HG02981 (cell line): ENCODE results near the gene TAB2.

Experiments
- ATAC-seq: cut with Tn5 transposase; IDR thresholded peaks from one replicate; pipeline ENCODE4 v1.9.1; 2021; ENCODE audit warnings: mild to moderate bottlenecking, moderate library complexity; ENCODE audit not compliant: unreplicated experiment

TAB2 gene, protein sequence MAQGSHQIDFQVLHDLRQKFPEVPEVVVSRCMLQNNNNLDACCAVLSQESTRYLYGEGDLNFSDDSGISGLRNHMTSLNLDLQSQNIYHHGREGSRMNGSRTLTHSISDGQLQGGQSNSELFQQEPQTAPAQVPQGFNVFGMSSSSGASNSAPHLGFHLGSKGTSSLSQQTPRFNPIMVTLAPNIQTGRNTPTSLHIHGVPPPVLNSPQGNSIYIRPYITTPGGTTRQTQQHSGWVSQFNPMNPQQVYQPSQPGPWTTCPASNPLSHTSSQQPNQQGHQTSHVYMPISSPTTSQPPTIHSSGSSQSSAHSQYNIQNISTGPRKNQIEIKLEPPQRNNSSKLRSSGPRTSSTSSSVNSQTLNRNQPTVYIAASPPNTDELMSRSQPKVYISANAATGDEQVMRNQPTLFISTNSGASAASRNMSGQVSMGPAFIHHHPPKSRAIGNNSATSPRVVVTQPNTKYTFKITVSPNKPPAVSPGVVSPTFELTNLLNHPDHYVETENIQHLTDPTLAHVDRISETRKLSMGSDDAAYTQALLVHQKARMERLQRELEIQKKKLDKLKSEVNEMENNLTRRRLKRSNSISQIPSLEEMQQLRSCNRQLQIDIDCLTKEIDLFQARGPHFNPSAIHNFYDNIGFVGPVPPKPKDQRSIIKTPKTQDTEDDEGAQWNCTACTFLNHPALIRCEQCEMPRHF

GRCh38 chr6:149317644-149318571, at the start of gene TAB2:
Gene TAB2 (plus strand): TSS chr6:149317712. CDS start chr6:149369998, 52,286 bp downstream.
- ATAC-seq, result peak; percentile 17

DNA sequence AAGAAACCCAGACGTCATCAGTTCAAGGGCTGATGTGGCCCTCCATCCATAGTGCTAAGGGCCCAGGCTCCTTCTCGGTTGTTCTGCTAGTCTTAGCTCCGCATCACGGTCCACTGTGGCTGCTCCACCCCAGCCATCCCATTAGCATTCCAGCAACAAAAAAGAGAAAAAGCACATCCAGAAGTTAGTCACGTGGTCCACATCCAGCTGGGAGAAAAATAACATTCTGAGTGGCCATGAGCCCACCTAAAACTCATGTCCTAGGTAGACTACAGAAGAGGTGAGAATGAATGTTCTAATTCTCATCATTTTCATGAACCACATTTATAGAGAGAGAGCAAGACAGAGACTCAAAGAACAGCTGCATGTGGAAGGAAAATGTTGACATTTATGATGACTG, 49.4 kb upstream of the TAB2 start:
- no peak for ATAC-seq

GRCh38 chr6:149268768-149269167, 48.7 kb upstream of the TAB2 start:
- no peak for ATAC-seq

DNA sequence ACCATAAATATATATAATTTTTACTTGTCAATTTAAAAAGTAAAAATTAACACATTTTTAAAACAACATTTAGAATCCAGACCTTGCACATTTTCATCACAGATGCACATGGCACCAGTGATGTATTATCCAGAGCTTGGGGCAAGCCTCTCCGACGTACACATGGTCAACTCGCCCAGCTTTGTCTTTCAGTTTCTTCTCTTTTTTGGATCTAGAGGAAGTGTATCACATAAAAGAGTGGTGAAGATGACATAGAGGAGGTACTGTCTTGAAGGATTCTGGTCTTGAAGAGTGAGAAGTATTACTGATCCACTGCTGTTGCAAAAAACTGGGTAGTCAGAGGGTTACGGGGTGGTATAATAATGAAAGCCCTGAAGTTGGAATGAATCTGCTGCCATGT, 46.9 kb upstream of the TAB2 start:
- ATAC-seq, result no peak

DNA sequence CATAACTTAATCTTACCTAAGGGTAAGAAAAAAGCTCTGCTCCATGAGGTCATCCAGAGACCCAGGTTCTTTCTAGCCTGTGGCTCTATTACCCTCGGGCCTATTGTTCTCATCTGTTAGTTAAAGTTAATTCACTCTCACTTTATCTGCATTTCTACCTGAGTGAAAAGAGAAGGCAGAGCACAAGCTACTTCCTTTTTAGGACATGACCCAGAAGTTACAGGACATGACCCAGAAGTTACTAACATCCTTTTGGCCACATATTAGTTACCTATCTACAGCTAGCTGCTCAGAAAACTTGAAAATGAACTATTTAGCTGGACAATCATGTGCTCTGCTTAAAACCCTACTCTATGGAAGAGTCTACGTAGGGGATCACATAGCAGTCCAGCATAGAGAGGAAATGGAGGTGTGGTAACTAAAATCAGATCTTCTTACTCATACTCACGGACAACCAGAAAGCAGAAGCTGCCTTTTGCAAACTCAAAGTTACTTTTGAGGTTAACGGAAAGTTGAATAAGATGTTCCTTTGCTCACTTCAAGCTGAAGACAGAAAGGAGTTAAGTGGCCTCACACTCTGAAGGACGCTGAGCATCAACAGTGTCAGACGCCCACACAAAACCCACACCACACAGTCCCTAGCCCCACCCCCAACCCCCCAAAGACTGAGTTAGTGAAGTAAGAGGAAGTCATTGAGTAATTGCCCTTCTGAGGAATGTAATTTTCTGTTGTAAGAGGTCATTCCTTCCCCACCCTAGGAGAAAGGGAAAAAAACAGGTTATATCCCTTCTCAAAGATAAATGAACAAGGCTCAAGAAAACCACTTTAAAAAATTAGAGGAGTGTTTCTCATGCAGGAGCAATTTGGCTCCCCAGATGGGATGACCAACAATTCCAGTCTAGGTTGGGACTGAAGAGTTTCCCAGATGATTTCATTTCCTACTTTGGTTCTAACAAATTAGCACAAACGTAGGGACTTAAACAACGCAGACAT, 45.9 kb upstream of the TAB2 start:
- ATAC-seq, result peak; percentile 48

- ATAC-seq, result no peak
Measured at GRCh38 chr6:149273318-149273717, 44.2 kb upstream of the TAB2 start.

DNA sequence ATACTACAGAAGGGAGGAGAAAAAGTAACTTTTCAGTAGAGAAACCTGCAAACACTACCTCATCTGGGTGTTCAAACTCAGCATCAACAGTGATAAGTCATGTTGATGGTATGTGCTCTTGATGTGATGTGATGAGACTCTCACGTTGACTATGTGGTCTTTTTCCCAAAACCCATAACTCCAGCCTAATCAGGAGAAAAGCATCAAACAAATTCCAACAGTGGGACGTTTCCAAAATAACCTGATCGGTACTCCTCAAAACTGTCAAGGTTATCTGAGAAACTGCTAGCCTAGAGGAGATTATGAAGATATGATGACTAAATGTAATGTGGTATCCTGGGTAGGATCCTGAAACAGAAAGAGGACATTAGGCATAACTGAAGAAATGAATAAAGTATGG, 41.9 kb upstream of the TAB2 start:
- no peak for ATAC-seq

DNA sequence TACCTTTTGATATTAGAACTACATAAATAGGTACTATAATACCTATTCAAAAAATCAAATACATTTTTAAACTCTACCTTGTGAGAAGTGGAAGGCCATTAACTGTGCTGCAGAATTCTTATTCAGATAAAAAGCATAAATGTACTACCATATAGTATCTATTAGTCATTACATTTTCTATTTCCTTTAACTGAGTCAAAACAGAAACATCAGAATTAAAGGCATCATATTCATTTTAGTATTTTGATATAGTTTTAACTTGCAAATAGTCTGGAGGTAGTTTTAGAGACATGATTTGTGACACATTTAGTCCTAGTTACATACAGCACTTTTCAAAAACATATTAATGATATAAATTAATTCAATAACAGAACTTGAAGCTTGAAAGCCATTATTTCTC, 39.9 kb upstream of the TAB2 start:
- no peak for ATAC-seq

DNA sequence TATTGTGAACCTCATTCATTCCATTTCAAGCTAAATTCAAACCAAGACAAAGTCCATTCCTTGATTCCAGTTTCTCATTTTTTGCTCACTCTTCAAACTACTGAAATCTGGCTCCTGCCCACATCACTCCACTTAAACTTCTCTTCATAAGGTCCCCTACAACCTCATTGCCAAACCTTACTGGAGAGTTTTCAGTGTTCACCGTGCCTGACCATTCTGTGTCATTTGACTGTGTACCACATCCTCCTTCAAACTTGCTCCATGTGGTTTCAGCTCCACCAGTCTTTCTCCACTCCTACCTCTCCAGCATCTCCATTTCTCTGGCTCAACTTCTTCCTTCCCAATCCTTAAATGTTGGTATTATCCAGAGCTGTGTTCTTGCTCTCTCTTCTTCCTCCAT, 38.5 kb upstream of the TAB2 start:
- no peak for ATAC-seq

DNA sequence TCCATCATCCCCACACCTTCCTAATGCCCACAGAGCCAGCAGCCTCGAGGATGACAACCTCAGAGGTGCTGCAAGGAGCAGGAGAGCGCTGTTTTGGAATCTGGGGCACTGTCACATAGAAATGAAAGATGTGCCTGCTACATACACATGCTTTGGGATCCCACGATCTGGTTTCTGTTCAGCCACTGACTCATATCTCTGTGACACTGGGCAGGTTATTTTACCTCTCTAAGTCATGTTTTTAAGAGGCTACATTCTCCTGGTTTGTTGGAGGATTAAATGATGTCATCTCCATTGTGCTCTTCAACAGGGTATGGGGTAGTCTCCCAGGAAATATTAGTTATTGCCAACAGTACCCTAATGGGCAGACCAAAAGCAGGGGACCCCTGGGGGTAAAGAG, 32.6 kb upstream of the TAB2 start:
- no peak for ATAC-seq

DNA sequence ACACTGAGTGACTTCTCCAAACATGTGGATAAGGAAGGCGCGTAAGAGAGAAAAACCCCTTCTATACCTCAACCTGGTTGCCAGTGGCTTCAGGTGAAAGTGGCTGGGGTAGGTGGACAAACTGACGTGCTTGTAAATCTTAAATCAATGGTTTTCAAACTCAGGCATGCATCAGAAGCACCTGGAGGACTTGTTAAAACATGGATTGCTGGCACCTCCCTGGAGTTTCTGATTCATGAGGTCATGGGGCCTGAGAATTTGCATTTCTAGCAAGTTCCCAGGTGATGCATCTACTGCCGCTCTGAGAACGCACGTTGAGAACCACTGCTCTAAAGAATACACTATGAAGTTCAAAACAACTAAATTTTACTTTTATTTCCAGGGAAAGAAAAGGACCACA, 31.9 kb upstream of the TAB2 start:
- no peak for ATAC-seq

GRCh38 chr6:149286905-149287304, 30.6 kb upstream of the TAB2 start:
- no peak for ATAC-seq

DNA sequence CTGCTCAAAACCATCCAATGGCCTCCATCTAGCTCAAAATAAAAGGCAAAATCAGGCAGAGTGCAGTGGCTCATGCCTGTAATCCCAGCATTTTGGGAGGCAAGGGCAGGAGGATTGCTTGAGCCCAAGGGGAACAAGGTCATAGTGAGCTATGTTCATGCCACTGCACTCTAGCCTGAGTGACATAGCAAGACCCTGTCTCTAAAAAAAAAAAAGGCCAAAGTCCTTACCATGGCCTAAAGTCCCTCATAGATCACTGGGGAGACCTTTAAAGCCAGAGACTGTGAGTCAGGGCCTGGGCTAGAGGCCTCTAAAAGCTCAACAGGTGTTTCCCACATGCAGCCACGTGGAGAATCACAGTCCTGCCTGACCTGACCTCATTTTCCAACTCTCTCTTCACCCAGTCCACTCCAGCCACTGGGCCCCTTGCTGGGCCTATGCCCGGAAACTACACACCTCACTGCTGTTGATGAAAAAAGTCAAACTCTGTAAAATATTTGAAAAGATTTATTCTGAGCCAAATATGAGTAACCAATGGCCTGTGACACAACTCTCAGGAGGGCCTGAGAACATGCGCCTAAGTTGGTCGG, 28.2 kb upstream of the TAB2 start:
- no peak for ATAC-seq

DNA sequence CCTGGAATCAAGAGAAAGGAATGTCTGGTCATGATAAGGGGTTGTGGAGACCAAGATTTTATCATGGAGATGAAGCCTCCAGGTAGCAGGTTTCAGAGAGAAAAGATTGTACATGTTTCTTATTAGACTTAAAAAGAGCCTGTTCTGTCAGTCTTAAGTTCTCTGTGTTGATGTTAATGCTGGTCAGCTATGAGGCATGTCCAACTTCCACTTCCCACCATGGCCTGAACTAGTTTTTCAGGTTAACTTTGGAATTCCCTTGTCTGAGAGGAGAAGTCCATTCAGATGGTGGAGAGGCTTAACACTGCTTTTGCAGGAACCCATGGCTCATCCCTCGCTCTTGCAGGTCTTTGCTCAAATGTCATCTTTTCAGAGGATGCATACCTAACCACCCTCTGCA, 27.5 kb upstream of the TAB2 start:
- ATAC-seq, result no peak

DNA sequence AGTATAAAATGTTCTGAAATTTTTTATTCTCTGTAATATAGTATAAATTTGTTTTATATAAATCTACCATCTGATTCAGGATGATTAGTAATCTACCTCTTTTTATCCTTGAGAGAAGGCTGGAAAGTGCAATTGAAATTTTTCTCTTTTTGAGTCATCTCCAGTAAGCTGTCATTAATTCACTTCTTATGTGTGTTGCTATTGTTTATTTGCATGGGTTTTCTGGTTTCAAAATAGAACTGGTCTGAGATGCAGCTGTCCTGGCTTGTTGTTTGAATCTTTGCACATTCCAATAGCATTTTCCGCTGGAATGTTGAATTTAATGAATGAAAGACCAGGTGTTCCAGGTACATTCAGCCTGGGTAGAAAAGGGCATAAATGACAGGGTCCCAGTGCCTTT, 24.3 kb upstream of the TAB2 start:
- ATAC-seq, result no peak

DNA sequence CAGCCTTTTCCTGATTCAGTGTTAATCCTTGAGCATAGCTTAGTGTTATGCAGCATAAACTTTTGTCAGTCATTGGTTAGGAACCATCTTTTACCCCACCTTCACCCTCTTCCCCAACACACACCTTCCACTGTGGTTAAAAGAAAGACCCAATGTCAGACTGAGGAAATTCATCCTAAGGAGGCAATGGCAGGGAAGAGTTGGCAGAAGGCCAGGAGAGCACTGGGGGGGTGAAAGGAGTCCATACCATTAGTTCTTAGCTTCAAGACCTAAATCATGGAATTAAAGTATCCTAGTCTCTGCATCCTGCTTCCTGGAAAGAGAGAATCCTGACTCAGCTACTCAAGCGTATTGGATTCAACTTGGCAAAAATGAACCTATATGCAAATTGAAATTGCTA, 16.9 kb upstream of the TAB2 start:
- no peak for ATAC-seq

GRCh38 chr6:149302723-149303122, 14.8 kb upstream of the TAB2 start:
- no peak for ATAC-seq

GRCh38 chr6:149303468-149303867, 14.0 kb upstream of the TAB2 start:
- ATAC-seq, result no peak

DNA sequence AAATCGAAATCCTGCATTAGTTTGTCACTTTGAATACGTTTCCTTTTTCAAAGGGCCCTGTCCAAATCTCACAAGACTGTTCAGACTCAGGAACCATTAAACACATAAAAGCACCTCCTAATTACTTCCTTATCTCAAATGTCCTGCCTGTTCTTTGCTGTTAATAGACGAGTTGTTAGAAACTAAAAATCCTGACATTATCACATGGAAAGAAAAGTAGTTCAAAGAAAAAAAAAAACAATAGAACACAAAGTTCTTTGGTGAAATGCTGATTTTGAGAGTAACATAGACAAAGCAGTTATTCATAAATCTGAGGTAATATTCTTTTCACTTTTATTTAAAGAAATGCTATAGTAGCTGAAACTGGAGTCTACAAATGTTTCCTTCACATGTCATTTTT, 12.1 kb upstream of the TAB2 start:
- no peak for ATAC-seq

GRCh38 chr6:149306967-149307366, 10.5 kb upstream of the TAB2 start:
- no peak for ATAC-seq
